ENCODE measurements around the gene ERFE. TPM values are rescaled to one million over a fixed set of nuclear protein-coding genes. Genes with fewer than 3 reads are reported as not detected.

Gene ERFE
- total RNA-seq, 2 donors from 2014 or later: 7.7 TPM; not detected in 1

DNA sequence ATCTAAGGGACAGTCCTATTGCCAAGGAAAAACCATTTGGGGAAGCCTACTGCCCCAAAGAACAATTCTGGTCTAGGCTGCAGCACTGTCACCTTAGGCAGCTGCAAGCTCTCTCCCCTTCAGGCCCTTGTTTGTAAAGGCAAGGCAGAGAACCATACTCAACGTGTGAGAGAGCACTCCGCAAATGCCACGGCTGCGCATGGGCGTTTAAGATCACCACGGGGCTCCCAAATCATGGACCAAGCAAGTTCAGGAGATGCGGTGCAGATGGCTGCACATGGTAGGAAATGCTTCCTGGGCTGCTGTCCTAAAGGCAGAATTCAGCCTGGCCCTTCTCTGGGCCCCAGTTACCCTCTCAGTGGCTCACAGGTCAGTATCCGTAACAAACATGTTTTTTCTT, 15.5 kb downstream of the ERFE start:
- Histone ChIP-seq H3K27ac (no peak overlapping the region), H3K4me3 (no peak overlapping the region), H3K27me3 (replicated peaks; ENCODE audit: insufficient read depth) (no peaks in the 10 kb centered on the region), H3K4me1 (replicated peaks) (no peaks in the 10 kb centered on the region), H3K36me3 (no peaks in the 10 kb centered on the region), H3K9me3 (no peaks in the 10 kb centered on the region)
- no peak for TF ChIP-seq POLR2AphosphoS5 (IDR thresholded peaks at IDR 0.05)
- TF ChIP-seq, protein P1, sequence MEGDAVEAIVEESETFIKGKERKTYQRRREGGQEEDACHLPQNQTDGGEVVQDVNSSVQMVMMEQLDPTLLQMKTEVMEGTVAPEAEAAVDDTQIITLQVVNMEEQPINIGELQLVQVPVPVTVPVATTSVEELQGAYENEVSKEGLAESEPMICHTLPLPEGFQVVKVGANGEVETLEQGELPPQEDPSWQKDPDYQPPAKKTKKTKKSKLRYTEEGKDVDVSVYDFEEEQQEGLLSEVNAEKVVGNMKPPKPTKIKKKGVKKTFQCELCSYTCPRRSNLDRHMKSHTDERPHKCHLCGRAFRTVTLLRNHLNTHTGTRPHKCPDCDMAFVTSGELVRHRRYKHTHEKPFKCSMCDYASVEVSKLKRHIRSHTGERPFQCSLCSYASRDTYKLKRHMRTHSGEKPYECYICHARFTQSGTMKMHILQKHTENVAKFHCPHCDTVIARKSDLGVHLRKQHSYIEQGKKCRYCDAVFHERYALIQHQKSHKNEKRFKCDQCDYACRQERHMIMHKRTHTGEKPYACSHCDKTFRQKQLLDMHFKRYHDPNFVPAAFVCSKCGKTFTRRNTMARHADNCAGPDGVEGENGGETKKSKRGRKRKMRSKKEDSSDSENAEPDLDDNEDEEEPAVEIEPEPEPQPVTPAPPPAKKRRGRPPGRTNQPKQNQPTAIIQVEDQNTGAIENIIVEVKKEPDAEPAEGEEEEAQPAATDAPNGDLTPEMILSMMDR (IDR thresholded peaks at IDR 0.05): no peak
- no peak for TF ChIP-seq POLR2A (IDR thresholded peaks at IDR 0.05)
- no peak for DNase-seq (ENCODE audit: low spot score)
- intact Hi-C loops (cut with DNase I): no loop called here
- 95% methylated on average over 8 of the region's 8 CpGs for WGBS

GRCh38 chr2:238174701-238175100, 15.9 kb downstream of the ERFE start:
- intact Hi-C loops (cut with DNase I): no loop called here
- H3K36me3 ChIP-seq: no peaks in the 10 kb centered on the region
- H3K27ac ChIP-seq: no peak overlapping the region
- TF ChIP-seq POLR2AphosphoS5 (IDR thresholded peaks at IDR 0.05): no peak
- TF ChIP-seq POLR2A (IDR thresholded peaks at IDR 0.05): no peak
- TF ChIP-seq, protein P1 (IDR thresholded peaks at IDR 0.05): no peak
- H3K4me3 ChIP-seq: no peak overlapping the region
- no peaks in the 10 kb centered on the region for H3K4me1 ChIP-seq (replicated peaks)
- no peaks in the 10 kb centered on the region for H3K9me3 ChIP-seq
- no peaks in the 10 kb centered on the region for H3K27me3 ChIP-seq (replicated peaks; ENCODE audit: insufficient read depth)
- WGBS: 54% methylated on average over 3 of the region's 3 CpGs
- no peak for DNase-seq (ENCODE audit: low spot score)

DNA sequence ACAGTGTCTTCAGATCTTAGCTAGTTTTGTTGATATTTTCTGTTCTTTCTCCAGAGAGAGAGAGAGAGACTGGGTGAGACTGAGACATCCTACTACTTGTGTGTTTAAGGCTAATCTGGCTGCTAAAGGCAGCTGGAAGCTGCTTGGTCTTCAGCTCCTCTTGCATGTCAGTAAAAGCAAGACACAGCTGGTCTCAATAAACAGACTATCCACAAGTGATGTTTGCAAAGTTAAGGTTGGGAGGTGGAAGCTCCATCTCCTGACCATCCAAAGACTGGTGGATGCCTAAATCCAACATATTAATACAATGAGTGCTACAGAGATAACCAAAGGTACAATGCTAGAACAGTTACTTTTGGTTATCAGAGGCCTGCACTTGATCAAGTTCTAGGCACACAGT, 17.8 kb downstream of the ERFE start:
- no peaks in the 10 kb centered on the region for H3K27me3 ChIP-seq (replicated peaks; ENCODE audit: insufficient read depth)
- H3K27ac ChIP-seq: no peak overlapping the region
- H3K4me1 ChIP-seq (replicated peaks): no peaks in the 10 kb centered on the region
- H3K4me3 ChIP-seq: no peak overlapping the region
- H3K9me3 ChIP-seq: no peaks in the 10 kb centered on the region
- no peak for DNase-seq (ENCODE audit: low spot score)
- peaks cover 0 to 7% of the 10 kb centered on the region in 2 donors for H3K36me3 ChIP-seq
- TF ChIP-seq POLR2A (IDR thresholded peaks at IDR 0.05): no peak
- intact Hi-C loops (cut with DNase I): no loop called here

DNA sequence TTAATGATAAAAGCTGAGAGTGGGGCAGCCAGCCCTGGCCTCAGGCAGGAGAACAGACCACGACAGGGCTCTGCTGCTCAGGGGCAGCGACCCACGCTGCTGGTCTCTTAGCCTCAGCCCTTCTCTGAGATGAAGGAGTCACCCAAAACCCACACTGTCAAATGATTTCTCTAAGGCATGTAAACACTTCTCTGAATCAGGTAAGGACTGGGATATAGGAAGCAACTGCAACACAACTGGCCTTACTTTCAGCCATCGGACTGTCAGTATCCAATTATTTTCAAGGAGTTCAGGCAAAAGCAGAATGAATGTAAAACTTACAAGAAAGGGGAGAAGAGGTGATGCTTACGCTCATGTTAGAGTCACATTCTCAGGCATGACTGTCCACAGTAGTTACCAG, 21.8 kb downstream of the ERFE start:
- TF ChIP-seq POLR2AphosphoS5 (IDR thresholded peaks at IDR 0.05) (no peak), POLR2A (IDR thresholded peaks at IDR 0.05) (no peak)
- TF ChIP-seq, protein P1 (IDR thresholded peaks at IDR 0.05): no peak
- Histone ChIP-seq H3K4me1 (replicated peaks) (no peaks in the 10 kb centered on the region), H3K27ac (no peak overlapping the region), H3K9me3 (no peaks in the 10 kb centered on the region), H3K4me3 (no peak overlapping the region), H3K27me3 (replicated peaks; ENCODE audit: insufficient read depth) (no peaks in the 10 kb centered on the region), H3K36me3 (peaks cover 11 to 20% of the 10 kb centered on the region in 2 donors)
- intact Hi-C loops (cut with DNase I): no loop called here
- 85% methylated on average over 5 of the region's 5 CpGs for WGBS
- DNase-seq (ENCODE audit: low spot score): no peak

DNA sequence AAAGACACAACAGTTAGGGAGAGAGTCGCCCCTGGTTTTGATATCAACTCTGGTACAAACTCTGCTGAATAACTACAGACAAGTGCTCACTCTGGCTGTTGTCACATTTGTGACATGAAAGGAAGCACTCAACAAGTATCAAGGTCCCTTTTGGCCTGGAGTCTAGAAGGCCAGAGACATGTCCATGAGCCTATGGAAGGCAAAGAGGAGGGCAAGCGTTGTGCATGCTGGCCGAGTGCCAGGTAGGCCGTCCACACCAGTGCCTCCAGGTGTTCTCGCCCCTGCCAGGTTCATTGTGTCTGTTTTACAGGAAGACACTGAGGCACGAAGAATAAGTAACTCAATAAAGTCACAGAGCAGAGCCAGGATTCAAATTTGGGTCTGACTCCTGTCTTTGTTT, 23.6 kb downstream of the ERFE start:
- Histone ChIP-seq H3K27me3 (replicated peaks; ENCODE audit: insufficient read depth) (no peaks in the 10 kb centered on the region), H3K4me3 (no peak overlapping the region), H3K36me3 (peaks cover 11 to 26% of the 10 kb centered on the region in 2 donors), H3K27ac (no peak overlapping the region), H3K9me3 (no peaks in the 10 kb centered on the region), H3K4me1 (replicated peaks) (no peaks in the 10 kb centered on the region)
- TF ChIP-seq, protein P1 (IDR thresholded peaks at IDR 0.05): no peak
- TF ChIP-seq POLR2A (IDR thresholded peaks at IDR 0.05): no peak
- no peak for TF ChIP-seq POLR2AphosphoS5 (IDR thresholded peaks at IDR 0.05)
- WGBS: 75% methylated on average over 6 of the region's 6 CpGs
- no peak for DNase-seq (ENCODE audit: low spot score)
- intact Hi-C loops (cut with DNase I): no loop called here
